GM15510 (cell line): Measurements from ENCODE around the gene CAD.

Source experiments
- POLR2A ChIP-seq: IDR thresholded peaks from 3 replicates; pipeline ENCODE4 v1.6.1; 2011; ENCODE audit warnings: borderline replicate concordance; ENCODE audit not compliant: insufficient read length; ENCODE audit errors: extremely low read depth

CAD gene

GRCh38 chr2:27255660-27256059 lies 38.5 kb downstream of the CAD start:
- no peak for TF ChIP-seq POLR2A

- TF ChIP-seq POLR2A = no peak
Observed at GRCh38 chr2:27256855-27257454, 39.8 kb downstream of the CAD start.

GRCh38 chr2:27258051-27258450 lies 40.9 kb downstream of the CAD start:
- TF ChIP-seq POLR2A = no peak

GRCh38 chr2:27261241-27261925 lies 44.2 kb downstream of the CAD start:
- TF ChIP-seq POLR2A = no peak

GRCh38 chr2:27261926-27262298 lies 44.7 kb downstream of the CAD start:
- TF ChIP-seq POLR2A = no peak

GRCh38 chr2:27262379-27263286 lies 45.5 kb downstream of the CAD start, which contains the start of gene SLC30A3:
Gene SLC30A3, minus strand, starts transcription at chr2:27263047. Its CDS starts 141 bp downstream, at chr2:27262906.
- no peak for TF ChIP-seq POLR2A

- no peak for TF ChIP-seq POLR2A
Observed at GRCh38 chr2:27263287-27264252, 46.4 kb downstream of the CAD start.

- TF ChIP-seq POLR2A = no peak
Observed at GRCh38 chr2:27264253-27264752, 47.1 kb downstream of the CAD start.

- no peak for TF ChIP-seq POLR2A
Observed at GRCh38 chr2:27264753-27265535, 47.8 kb downstream of the CAD start.

- TF ChIP-seq POLR2A = no peak
Observed at GRCh38 chr2:27265536-27265870, 48.3 kb downstream of the CAD start.

- no peak for TF ChIP-seq POLR2A
Observed at GRCh38 chr2:27270131-27270530, 53.0 kb downstream of the CAD start.

GRCh38 chr2:27270670-27271069 lies 53.5 kb downstream of the CAD start:
- no peak for TF ChIP-seq POLR2A

- no peak for TF ChIP-seq POLR2A
Observed at GRCh38 chr2:27271631-27272340, 54.6 kb downstream of the CAD start.
